GM19193 (cell line): ENCODE data around the gene MMP15.

Experiments used
- POLR2A ChIP-seq: IDR thresholded peaks from 4 replicates; pipeline ENCODE4 v1.6.1; 2011; ENCODE audit not compliant: insufficient read depth, insufficient read length; ENCODE audit errors: extremely low read depth

Gene MMP15

GRCh38 chr16:58096249-58096648 lies 70.7 kb downstream of the MMP15 start:
- no peak for TF ChIP-seq POLR2A
